Glutamatergic neuron (in vitro differentiated cells): ENCODE data around the gene RAI1. TPM values are rescaled to one million over a fixed set of nuclear protein-coding genes. Genes with fewer than 3 reads are reported as not detected.
A peak's percentile ranks its signal among the peaks of the same experiment; 100 is the strongest.

ENCODE experiments used
- DNase-seq: peaks from one replicate; pipeline ENCODE4 v3.0.0; 2022
- H3K27ac Mint-ChIP-seq: one replicate; pipeline ENCODE4 v1.8.0; 2020; ENCODE audit warnings: mild to moderate bottlenecking, mixed read lengths, inconsistent platforms; ENCODE audit not compliant: unreplicated experiment
- H3K27me3 Mint-ChIP-seq: one replicate; pipeline ENCODE4 v1.8.0; 2020; ENCODE audit warnings: mild to moderate bottlenecking, moderate library complexity, mixed read lengths, inconsistent platforms; ENCODE audit not compliant: unreplicated experiment
- H3K36me3 Mint-ChIP-seq: one replicate; pipeline ENCODE4 v1.8.0; 2020; ENCODE audit warnings: mild to moderate bottlenecking, mixed read lengths, inconsistent platforms; ENCODE audit not compliant: unreplicated experiment
- H3K4me1 Mint-ChIP-seq: one replicate; pipeline ENCODE4 v1.8.0; 2020; ENCODE audit warnings: mild to moderate bottlenecking, low read depth, mixed read lengths, inconsistent platforms; ENCODE audit not compliant: unreplicated experiment
- H3K4me3 Mint-ChIP-seq: one replicate; pipeline ENCODE4 v1.8.0; 2020; ENCODE audit warnings: mild to moderate bottlenecking, mixed read lengths, inconsistent platforms; ENCODE audit not compliant: unreplicated experiment
- H3K9me3 Mint-ChIP-seq: one replicate; pipeline ENCODE4 v1.8.0; 2020; ENCODE audit warnings: mild to moderate bottlenecking, moderate library complexity, mixed read lengths, inconsistent platforms; ENCODE audit not compliant: unreplicated experiment
- CTCF ChIP-seq: fragments of 200-600 bp; sonication (generic); IDR thresholded peaks from one replicate; pipeline ENCODE4 v1.5.0; 2021; ENCODE audit not compliant: partially characterized antibody, unreplicated experiment
- total RNA-seq: library from RNA; stranded (reverse); fragmentation: NEBNext Ultra II Directional; extraction: Animal tissue kit (Norgen Biotek cat#: 25700); gene quantifications from one replicate; pipeline ENCODE4 v1.2.1, GENCODE V29; 2021; ENCODE audit not compliant: unreplicated experiment

RAI1 gene
- total RNA-seq, 1 donor from 2014 or later: 70.2 TPM

GRCh38 chr17:17812211-17813054 is 131.2 kb downstream of the RAI1 start:
- Mint-ChIP-seq H3K4me1 (peaks cover 19% of the 10 kb centered on the region), H3K27ac (peak overlapping the region; percentile 22), H3K4me3 (no peak overlapping the region)

GRCh38 chr17:17813055-17813724 is 131.9 kb downstream of the RAI1 start:
- Mint-ChIP-seq H3K4me3 (no peak overlapping the region), H3K36me3 (no peaks in the 10 kb centered on the region), H3K9me3 (peaks cover 32% of the 10 kb centered on the region), H3K27ac (peak overlapping the region; percentile 22), H3K4me1 (peaks cover 18% of the 10 kb centered on the region), H3K27me3 (peaks cover 39% of the 10 kb centered on the region)
- no peak for DNase-seq
- TF ChIP-seq CTCF: no peak

More at GRCh38 chr17:17812211-17813054, 131.2 kb downstream of the RAI1 start:
- Mint-ChIP-seq H3K9me3 (peaks cover 32% of the 10 kb centered on the region), H3K27me3 (peaks cover 41% of the 10 kb centered on the region), H3K36me3 (no peaks in the 10 kb centered on the region)
- TF ChIP-seq CTCF: peak; percentile 100
- DNase-seq: peak; percentile 91

GRCh38 chr17:17813725-17814095 is 132.5 kb downstream of the RAI1 start:
- DNase-seq: no peak
- no peak for TF ChIP-seq CTCF
- Mint-ChIP-seq H3K27me3 (peaks cover 37% of the 10 kb centered on the region), H3K36me3 (no peaks in the 10 kb centered on the region), H3K27ac (no peak overlapping the region), H3K4me3 (no peak overlapping the region), H3K9me3 (peaks cover 32% of the 10 kb centered on the region), H3K4me1 (peaks cover 22% of the 10 kb centered on the region)

- DNase-seq: no peak
- H3K4me3 Mint-ChIP-seq: peak overlapping the region; percentile 61
- H3K4me1 Mint-ChIP-seq: peaks cover 24% of the 10 kb centered on the region
- no peak for TF ChIP-seq CTCF
- H3K36me3 Mint-ChIP-seq: no peaks in the 10 kb centered on the region
- peak overlapping the region; percentile 85 for H3K27ac Mint-ChIP-seq
- H3K9me3 Mint-ChIP-seq: peaks cover 29% of the 10 kb centered on the region
- H3K27me3 Mint-ChIP-seq: peaks cover 36% of the 10 kb centered on the region
Measured at GRCh38 chr17:17814162-17815061, 133.2 kb downstream of the RAI1 start.
